Mesenchymal stem cell (in vitro differentiated cells and primary cell): Measurements from ENCODE around the gene AKNA.
"Not testable (repeated sequence)": the region's sequence is repeated elsewhere in the genome, so short reads cannot be mapped to it uniquely, and the experiment has no call there.

Experiments used
- DNase-seq: peaks from one replicate; pipeline ENCODE4 v3.0.0-alpha.2; 2013
- H2AFZ ChIP-seq: one replicate; pipeline ENCODE4 v1.6.1; 2013; ENCODE audit warnings: low read depth, mild to moderate bottlenecking, control low read depth, inconsistent platforms, low read length, moderate library complexity
- H2AK5ac ChIP-seq: 2 replicates; pipeline ENCODE4 v1.6.1; 2013; ENCODE audit warnings: low read length, moderate library complexity, mild to moderate bottlenecking, inconsistent platforms; ENCODE audit not compliant: severe bottlenecking
- H2BK120ac ChIP-seq: one replicate; pipeline ENCODE4 v1.6.1; 2013; ENCODE audit warnings: low read depth, mild to moderate bottlenecking, inconsistent platforms, low read length, moderate library complexity
- H2BK12ac ChIP-seq, 2 experiments: one replicate each; pipeline ENCODE4 v1.6.1; 2013; ENCODE audit warnings: inconsistent platforms in 2 of 2, low read length in 2 of 2, mild to moderate bottlenecking in 2 of 2, moderate library complexity in 2 of 2, control low read depth in 1 of 2
- H2BK15ac ChIP-seq: one replicate; pipeline ENCODE4 v1.6.1; 2013; ENCODE audit warnings: mild to moderate bottlenecking, low read depth, inconsistent platforms; ENCODE audit not compliant: poor library complexity, severe bottlenecking
- H2BK5ac ChIP-seq: 2 replicates; pipeline ENCODE4 v1.6.1; 2013; ENCODE audit warnings: low read depth, mild to moderate bottlenecking, low read length, control low read depth, inconsistent platforms; ENCODE audit not compliant: poor library complexity, severe bottlenecking
- H3K14ac ChIP-seq, 2 experiments: one replicate each; pipeline ENCODE4 v1.6.1; 2013; ENCODE audit warnings: inconsistent platforms in 2 of 2, low read length in 2 of 2, control low read depth in 1 of 2, mild to moderate bottlenecking in 1 of 2, moderate library complexity in 1 of 2
- H3K18ac ChIP-seq, 2 experiments: one replicate each; pipeline ENCODE4 v1.6.1; 2013; ENCODE audit warnings: inconsistent platforms in 2 of 2, low read length in 2 of 2, control low read depth in 1 of 2, low read depth in 1 of 2, mild to moderate bottlenecking in 1 of 2
- H3K23ac ChIP-seq, 2 experiments: one replicate each; pipeline ENCODE4 v1.6.1; 2013; ENCODE audit warnings: inconsistent platforms in 2 of 2, low read length in 2 of 2, mild to moderate bottlenecking in 2 of 2, moderate library complexity in 2 of 2, control low read depth in 1 of 2
- H3K27ac ChIP-seq: 2 replicates; pipeline ENCODE4 v1.5.1; 2013; ENCODE audit warnings: mild to moderate bottlenecking, moderate library complexity, low read length, control low read depth, inconsistent platforms; ENCODE audit not compliant: poor library complexity, severe bottlenecking
- H3K27me3 ChIP-seq, 2 experiments: 2 replicates each; pipeline versions ENCODE4 v1.6.1 to v1.7.0; 2013; ENCODE audit warnings: low read length in 2 of 2, mild to moderate bottlenecking in 2 of 2, moderate library complexity in 2 of 2, control low read depth in 1 of 2, inconsistent platforms in 1 of 2; ENCODE audit not compliant: control insufficient read depth in 1 of 2, insufficient read depth in 1 of 2
- H3K36me3 ChIP-seq, 2 experiments: 2 replicates each; pipeline versions ENCODE4 v1.6.1 to v1.7.0; 2013; ENCODE audit warnings: low read length in 2 of 2, control low read depth in 1 of 2, inconsistent platforms in 1 of 2, low read depth in 1 of 2, mild to moderate bottlenecking in 1 of 2; ENCODE audit not compliant: insufficient read depth in 2 of 2, control insufficient read depth in 1 of 2
- H3K4ac ChIP-seq, 2 experiments: one replicate each; pipeline ENCODE4 v1.6.1; 2013; ENCODE audit warnings: inconsistent platforms in 2 of 2, low read length in 2 of 2, mild to moderate bottlenecking in 2 of 2, moderate library complexity in 2 of 2, control low read depth in 1 of 2, low read depth in 1 of 2
- H3K4me1 ChIP-seq: 2 replicates; pipeline ENCODE4 v1.6.1; 2013; ENCODE audit warnings: low read depth, low read length, control low read depth; ENCODE audit not compliant: control insufficient read depth, insufficient read depth
- H3K4me2 ChIP-seq: 2 replicates; pipeline ENCODE4 v1.6.1; 2013; ENCODE audit warnings: low read length, mild to moderate bottlenecking, inconsistent platforms; ENCODE audit not compliant: poor library complexity, severe bottlenecking
- H3K4me3 ChIP-seq, 2 experiments: 2 replicates each; pipeline versions ENCODE4 v1.5.1 to v1.7.0; 2013; ENCODE audit warnings: low read length in 2 of 2, mild to moderate bottlenecking in 2 of 2, control low read depth in 1 of 2, low read depth in 1 of 2; ENCODE audit not compliant: insufficient read depth in 1 of 2
- H3K79me1 ChIP-seq: replicated peaks from 2 replicates; pipeline ENCODE4 v1.6.1; 2013; ENCODE audit warnings: mild to moderate bottlenecking, control low read depth, low read length, inconsistent platforms; ENCODE audit not compliant: poor library complexity, severe bottlenecking
- H3K9ac ChIP-seq: 2 replicates; pipeline ENCODE4 v1.7.0; 2013; ENCODE audit warnings: mild to moderate bottlenecking, low read length, moderate library complexity
- H3K9me3 ChIP-seq: 2 replicates; pipeline ENCODE4 v1.7.0; 2013; ENCODE audit warnings: mild to moderate bottlenecking, low read length; ENCODE audit not compliant: control insufficient read depth
- H4K8ac ChIP-seq: one replicate; pipeline ENCODE4 v1.6.1; 2013; ENCODE audit warnings: inconsistent platforms, mild to moderate bottlenecking, low read length, moderate library complexity
- H4K91ac ChIP-seq: one replicate; pipeline ENCODE4 v1.6.1; 2013; ENCODE audit warnings: mild to moderate bottlenecking, low read length, inconsistent platforms
- WGBS: methylation state at CpG from one replicate; pipeline ENCODE4 v1.1.7; 2013; ENCODE audit warnings: mixed read lengths; 5-methylcytosine and 5-hydroxymethylcytosine counted together

AKNA gene

DNA sequence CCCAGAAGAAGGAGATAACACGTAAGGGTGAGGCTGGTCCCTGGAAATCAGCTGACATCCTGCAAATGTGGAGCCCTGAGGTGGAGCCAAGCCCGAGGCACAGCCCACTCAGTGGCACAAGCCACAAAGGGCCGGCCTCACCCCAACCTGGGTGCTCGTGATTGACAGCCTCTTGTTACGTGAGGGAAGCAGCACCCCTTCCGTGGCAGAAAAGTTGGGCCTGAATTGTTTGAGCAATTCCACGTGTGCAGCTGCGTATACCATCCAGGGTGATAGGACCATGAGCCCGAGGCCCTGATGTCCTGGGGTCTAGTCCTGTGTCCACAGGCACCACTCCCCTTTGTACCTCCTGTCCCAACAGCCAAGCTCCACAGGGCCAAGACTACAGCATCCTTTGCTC lies 53.3 kb downstream of the AKNA start:
- no peaks in the 10 kb centered on the region for H3K4me1 ChIP-seq
- DNase-seq: no peak
- H3K23ac ChIP-seq: no peak overlapping the region
- H2AFZ ChIP-seq: no peak overlapping the region
- H2AK5ac ChIP-seq: no peak overlapping the region
- no peak overlapping the region for H3K4me3 ChIP-seq
- peaks cover 0 to 5% of the 10 kb centered on the region in 2 experiments for H3K27me3 ChIP-seq
- no peak overlapping the region for H3K4me2 ChIP-seq
- H3K36me3 ChIP-seq: peaks cover 29 to 42% of the 10 kb centered on the region in 2 experiments
- no peak overlapping the region for H3K18ac ChIP-seq
- no peak overlapping the region for H3K4ac ChIP-seq
- no peak overlapping the region for H2BK120ac ChIP-seq
- H4K8ac ChIP-seq: no peak overlapping the region
- H2BK5ac ChIP-seq: no peak overlapping the region
- no peak overlapping the region for H3K27ac ChIP-seq
- H3K9ac ChIP-seq: no peak overlapping the region
- no peaks in the 10 kb centered on the region for H3K9me3 ChIP-seq
- no peak overlapping the region for H2BK12ac ChIP-seq
- H3K14ac ChIP-seq: no peak overlapping the region
- 99% methylated on average over 9 of the region's 9 CpGs for WGBS
- peaks cover 1% of the 10 kb centered on the region for H3K79me1 ChIP-seq
- H4K91ac ChIP-seq: no peak overlapping the region
- no peak overlapping the region for H2BK15ac ChIP-seq

DNA sequence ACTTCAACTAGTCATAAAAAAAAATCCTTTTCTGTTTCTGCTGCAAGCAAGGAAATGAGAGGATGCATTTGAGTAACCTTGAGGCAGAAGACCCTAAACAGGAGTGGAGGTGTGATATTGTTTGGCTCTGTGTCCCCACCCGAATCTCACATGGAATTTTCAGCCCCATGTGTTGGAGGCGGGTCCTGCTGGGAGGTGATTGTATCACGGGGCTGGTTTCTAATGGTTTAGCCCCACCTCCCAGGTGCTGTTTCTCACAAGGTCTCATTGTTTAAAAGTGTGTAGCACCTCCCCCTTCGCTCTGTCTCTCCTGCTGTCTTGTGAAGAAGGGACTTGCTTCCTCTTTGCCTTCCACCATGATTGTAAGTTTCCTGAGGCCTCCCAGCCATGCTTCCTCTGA lies 54.1 kb downstream of the AKNA start:
- DNase-seq, H2BK12ac ChIP-seq, H3K4ac ChIP-seq, H3K18ac ChIP-seq, H2BK5ac ChIP-seq, H3K4me3 ChIP-seq, H3K79me1 ChIP-seq, H3K27ac ChIP-seq, H3K4me2 ChIP-seq, H3K4me1 ChIP-seq, H3K14ac ChIP-seq, H2BK15ac ChIP-seq, H2AFZ ChIP-seq, H3K9me3 ChIP-seq, H4K91ac ChIP-seq, H3K27me3 ChIP-seq, H3K23ac ChIP-seq, H2BK120ac ChIP-seq, H4K8ac ChIP-seq, H2AK5ac ChIP-seq, H3K9ac ChIP-seq: not testable (repeated sequence)
- WGBS: no CpG with 5 or more reads among the region's 4 CpGs
- peaks cover 23 to 34% of the 10 kb centered on the region in 2 experiments for H3K36me3 ChIP-seq

DNA sequence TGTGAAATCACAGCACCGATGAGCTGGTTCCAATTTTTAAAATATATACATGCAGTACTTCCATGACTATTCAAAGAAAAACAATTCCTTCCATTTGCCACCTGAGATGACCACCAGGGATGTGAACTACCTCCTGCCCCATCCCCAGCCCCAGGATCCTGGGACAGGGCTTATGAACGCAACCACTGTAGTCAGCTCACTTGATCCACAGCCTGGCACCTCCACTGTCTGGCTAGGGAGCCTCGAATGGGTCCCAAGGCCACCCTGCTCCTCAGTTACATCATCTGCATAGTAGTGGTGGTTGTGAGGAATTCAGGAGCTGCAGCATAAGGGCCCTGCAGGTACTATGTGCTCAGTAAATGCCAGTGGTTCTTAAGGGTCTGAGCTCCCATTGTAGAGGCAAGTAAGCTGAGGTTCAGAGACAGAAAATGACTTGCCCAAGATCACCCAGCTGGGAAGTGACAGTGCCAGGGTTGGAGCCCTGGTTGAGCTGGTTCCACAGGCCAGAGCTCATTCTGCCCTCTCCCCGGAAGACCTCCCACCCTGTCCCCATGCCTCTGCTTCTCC lies 55.2 kb downstream of the AKNA start:
- H3K4ac ChIP-seq, H3K9me3 ChIP-seq, H3K14ac ChIP-seq, H2AK5ac ChIP-seq, H3K9ac ChIP-seq, H2BK15ac ChIP-seq, H3K79me1 ChIP-seq, H3K27ac ChIP-seq, H2BK12ac ChIP-seq, H2AFZ ChIP-seq, H3K4me3 ChIP-seq, H4K91ac ChIP-seq, H2BK120ac ChIP-seq, H2BK5ac ChIP-seq, H4K8ac ChIP-seq, H3K4me1 ChIP-seq, H3K4me2 ChIP-seq, H3K23ac ChIP-seq, DNase-seq: not testable (repeated sequence)
- H3K27me3 ChIP-seq: peaks cover 0 to 19% of the 10 kb centered on the region in 2 experiments
- peak overlapping the region in 1 of 2 experiments; percentile 8 for H3K18ac ChIP-seq
- H3K36me3 ChIP-seq: peaks cover 12 to 27% of the 10 kb centered on the region in 2 experiments
- WGBS: 95% methylated on average over 1 of the region's 4 CpGs

DNA sequence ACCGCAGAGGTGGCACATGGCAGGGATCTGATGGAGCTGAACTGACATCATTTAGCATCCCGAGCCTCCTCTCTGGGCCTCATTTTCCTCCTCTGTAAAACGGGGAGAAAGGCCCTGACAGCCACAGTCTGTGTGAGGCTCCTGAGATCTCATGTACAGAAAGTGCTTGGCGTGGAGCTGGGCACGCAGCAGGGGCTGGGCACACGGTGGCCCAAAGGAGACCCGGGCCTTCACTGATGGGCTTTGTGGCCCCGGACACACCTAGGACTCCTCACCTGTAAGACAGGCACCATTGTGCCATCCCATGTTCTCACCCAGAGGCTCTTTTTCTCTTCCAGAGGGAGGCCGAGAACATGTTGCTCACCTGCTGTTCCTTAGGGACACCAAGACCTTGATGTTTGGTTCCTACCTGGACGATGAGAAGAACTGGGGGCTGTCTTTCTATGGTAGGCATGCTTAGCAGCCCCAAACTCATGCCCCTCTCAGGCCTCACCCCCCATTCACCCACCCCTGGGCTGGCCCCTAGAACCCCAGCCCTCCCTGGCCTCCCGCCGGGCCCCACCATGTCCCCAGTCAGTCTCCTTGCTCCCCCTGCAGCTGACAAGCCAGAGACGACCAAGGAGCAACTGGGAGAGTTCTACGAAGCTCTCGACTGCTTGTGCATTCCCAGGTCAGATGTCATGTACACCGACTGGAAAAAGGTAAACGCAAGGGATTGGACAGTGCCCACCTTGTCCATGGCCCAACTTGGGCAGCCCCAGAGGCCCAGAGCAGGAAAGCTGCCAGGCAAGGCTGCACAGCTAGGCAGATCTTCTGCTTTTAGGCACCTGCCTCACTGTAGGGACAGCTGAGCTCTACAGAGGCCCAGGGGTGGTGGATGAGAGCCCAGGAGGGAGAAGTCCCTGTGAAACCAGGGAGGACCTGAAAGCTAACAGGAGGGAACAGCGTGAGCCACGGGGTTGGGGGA lies 56.3 kb downstream of the AKNA start:
- H3K23ac ChIP-seq, H2BK15ac ChIP-seq, H3K79me1 ChIP-seq, H3K4me3 ChIP-seq, H3K4me2 ChIP-seq, H2BK12ac ChIP-seq, DNase-seq, H3K14ac ChIP-seq, H3K9ac ChIP-seq, H3K9me3 ChIP-seq, H3K4me1 ChIP-seq, H4K8ac ChIP-seq, H2AK5ac ChIP-seq, H2AFZ ChIP-seq, H2BK120ac ChIP-seq, H4K91ac ChIP-seq, H3K27ac ChIP-seq, H3K18ac ChIP-seq, H3K4ac ChIP-seq, H2BK5ac ChIP-seq: not testable (repeated sequence)
- H3K36me3 ChIP-seq: peaks cover 4 to 17% of the 10 kb centered on the region in 2 experiments
- peaks cover 0 to 19% of the 10 kb centered on the region in 2 experiments for H3K27me3 ChIP-seq
- 83% methylated on average over 12 of the region's 19 CpGs for WGBS
